ENCODE data around the gene TAF1A.

GRCh38 chr1:222529181-222529580 is 60.6 kb downstream of the TAF1A start:
- TF ChIP-seq POLR2AphosphoS5 (IDR thresholded peaks at IDR 0.05; ENCODE audit: insufficient read depth in 1 of 2, low read depth in 1 of 2) (no peak), CTCF (IDR thresholded peaks at IDR 0.05) (no peak)

Data from vagina (tissue), 2 donors.